Calu3 (cell line): ENCODE results near the gene TCF7L2. TPM values are rescaled to one million over a fixed set of nuclear protein-coding genes. Genes with fewer than 3 reads are reported as not detected.

Experiments
- BruUV-seq: library from RNA; stranded (reverse); fragments of 400-500 nt; replicated peaks from 2 replicates; lab custom pipeline; 2021; lab: Mats Ljungman, UMichigan
- CTCF ChIA-PET: fragments of 300-600 bp; sonication (Branson Sonifier 250); formaldehyde crosslinking; loops from one replicate; lab custom pipeline; 2022; ENCODE audit warnings: antibody characterized with exemption; lab: Charles Lee
- DNase-seq: peaks from one replicate; pipeline ENCODE4 v3.0.0; 2022
- H3K27ac Mint-ChIP-seq: one replicate; pipeline ENCODE4 v1.8.0; 2022; ENCODE audit warnings: mixed read lengths; ENCODE audit not compliant: unreplicated experiment
- H3K27me3 Mint-ChIP-seq: one replicate; pipeline ENCODE4 v1.8.0; 2022; ENCODE audit warnings: mixed read lengths; ENCODE audit not compliant: unreplicated experiment
- H3K36me3 Mint-ChIP-seq: one replicate; pipeline ENCODE4 v1.8.0; 2022; ENCODE audit warnings: mild to moderate bottlenecking, moderate library complexity, mixed read lengths; ENCODE audit not compliant: insufficient read depth, unreplicated experiment
- H3K4me1 Mint-ChIP-seq: one replicate; pipeline ENCODE4 v1.8.0; 2022; ENCODE audit warnings: mild to moderate bottlenecking, low read depth, mixed read lengths; ENCODE audit not compliant: unreplicated experiment
- H3K4me3 Mint-ChIP-seq: one replicate; pipeline ENCODE4 v1.8.0; 2022; ENCODE audit warnings: mild to moderate bottlenecking, low read depth, moderate library complexity, mixed read lengths; ENCODE audit not compliant: unreplicated experiment
- H3K9me3 Mint-ChIP-seq: one replicate; pipeline ENCODE4 v1.8.0; 2022; ENCODE audit warnings: low read depth, mixed read lengths; ENCODE audit not compliant: unreplicated experiment
- intact Hi-C: fragments of 100-400 bp; cut with micrococcal nuclease; formaldehyde crosslinking; loops from one replicate; pipeline ENCODE4 v1.10.0; 2022; ENCODE audit not compliant: unreplicated experiment
- total RNA-seq: library from RNA; stranded (reverse); gene quantifications from 2 replicates; pipeline ENCODE4 v1.2.3, GENCODE V29; 2022
- TF ChIP-seq, protein P1 (sequence below): fragments of 200-600 bp; IDR thresholded peaks from one replicate; pipeline ENCODE4 v1.8.0; 2022; ENCODE audit warnings: antibody characterized with exemption; ENCODE audit not compliant: unreplicated experiment

The TCF7L2 gene
- total RNA-seq, 1 experiment from 2014 or later = 36.6 TPM

DNA sequence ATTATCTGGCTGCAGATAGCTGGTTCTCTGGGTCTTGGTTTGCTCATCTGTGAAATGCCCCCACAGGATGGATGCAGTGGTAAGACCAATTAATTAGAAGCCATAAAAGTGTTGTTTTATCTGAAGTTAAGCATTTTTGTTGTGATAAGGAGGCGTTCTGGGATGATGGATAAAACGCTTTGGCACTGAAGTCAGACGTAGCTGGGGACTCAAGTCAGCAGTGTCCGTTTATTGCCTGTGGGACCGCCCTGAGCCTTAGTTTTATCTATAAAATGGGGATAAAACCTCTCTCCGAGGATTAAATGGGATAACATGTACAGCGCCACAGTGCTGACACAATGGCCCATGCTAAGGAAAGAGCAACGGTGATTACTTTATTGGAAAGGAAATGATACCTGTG lies 34.7 kb downstream of the TCF7L2 start:
- Mint-ChIP-seq H3K9me3 (no peaks in the 10 kb centered on the region), H3K36me3 (peaks cover 6% of the 10 kb centered on the region), H3K4me1 (peaks cover 21% of the 10 kb centered on the region), H3K27ac (no peak overlapping the region), H3K4me3 (no peak overlapping the region), H3K27me3 (no peaks in the 10 kb centered on the region)
- TF ChIP-seq, protein P1, sequence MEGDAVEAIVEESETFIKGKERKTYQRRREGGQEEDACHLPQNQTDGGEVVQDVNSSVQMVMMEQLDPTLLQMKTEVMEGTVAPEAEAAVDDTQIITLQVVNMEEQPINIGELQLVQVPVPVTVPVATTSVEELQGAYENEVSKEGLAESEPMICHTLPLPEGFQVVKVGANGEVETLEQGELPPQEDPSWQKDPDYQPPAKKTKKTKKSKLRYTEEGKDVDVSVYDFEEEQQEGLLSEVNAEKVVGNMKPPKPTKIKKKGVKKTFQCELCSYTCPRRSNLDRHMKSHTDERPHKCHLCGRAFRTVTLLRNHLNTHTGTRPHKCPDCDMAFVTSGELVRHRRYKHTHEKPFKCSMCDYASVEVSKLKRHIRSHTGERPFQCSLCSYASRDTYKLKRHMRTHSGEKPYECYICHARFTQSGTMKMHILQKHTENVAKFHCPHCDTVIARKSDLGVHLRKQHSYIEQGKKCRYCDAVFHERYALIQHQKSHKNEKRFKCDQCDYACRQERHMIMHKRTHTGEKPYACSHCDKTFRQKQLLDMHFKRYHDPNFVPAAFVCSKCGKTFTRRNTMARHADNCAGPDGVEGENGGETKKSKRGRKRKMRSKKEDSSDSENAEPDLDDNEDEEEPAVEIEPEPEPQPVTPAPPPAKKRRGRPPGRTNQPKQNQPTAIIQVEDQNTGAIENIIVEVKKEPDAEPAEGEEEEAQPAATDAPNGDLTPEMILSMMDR = no peak
- DNase-seq = no peak
- no TSS peak for BruUV-seq
- CTCF ChIA-PET = no interaction called here
- intact Hi-C loops = no loop called here

DNA sequence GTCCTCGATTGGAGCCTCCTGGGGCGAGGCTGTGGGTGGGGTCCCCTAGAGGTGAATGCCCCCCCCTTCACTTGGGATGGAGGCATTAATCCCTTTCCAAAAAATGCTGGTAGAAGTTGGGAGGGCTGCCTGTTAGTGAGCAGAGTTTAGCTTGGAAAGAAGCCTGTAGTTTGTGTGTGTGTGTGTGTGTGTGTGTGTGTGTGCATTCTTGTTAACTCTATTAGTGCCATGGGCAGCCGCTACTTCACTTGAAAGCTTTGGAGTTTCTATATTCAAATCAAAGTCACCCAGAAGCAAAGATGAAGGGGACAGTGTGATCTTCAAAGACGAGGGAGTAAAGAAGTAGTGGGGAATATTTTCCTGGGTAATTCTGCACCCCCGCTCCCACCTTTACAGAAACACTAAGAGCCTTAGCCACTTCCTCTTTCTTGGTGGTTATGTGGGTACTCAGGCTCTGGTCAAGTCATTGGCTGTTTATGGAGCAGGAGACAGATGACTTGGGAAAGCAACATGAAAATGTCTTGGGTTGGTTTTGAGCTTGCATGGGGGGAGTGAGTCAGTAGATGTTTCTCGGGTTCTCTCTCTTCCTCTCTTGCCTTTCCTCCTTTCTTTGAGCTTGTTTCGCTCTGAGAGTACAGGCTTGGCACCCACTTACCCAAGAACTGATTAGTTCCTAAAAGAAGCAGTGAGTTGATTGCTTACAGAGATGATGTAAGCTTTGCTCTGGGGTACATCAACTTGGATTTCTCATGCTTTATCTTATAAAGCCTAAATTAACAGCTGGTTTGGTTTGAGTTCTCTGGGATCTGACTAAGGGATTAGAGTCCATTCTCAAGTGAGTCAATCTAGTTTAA lies 35.9 kb downstream of the TCF7L2 start:
- Mint-ChIP-seq H3K36me3 (peaks cover 6% of the 10 kb centered on the region), H3K9me3 (no peaks in the 10 kb centered on the region), H3K27me3 (no peaks in the 10 kb centered on the region), H3K4me1 (peaks cover 21% of the 10 kb centered on the region), H3K27ac (no peak overlapping the region), H3K4me3 (no peak overlapping the region)
- BruUV-seq = no TSS peak
- intact Hi-C loops = no loop called here
- CTCF ChIA-PET = no interaction called here
- DNase-seq = no peak
- TF ChIP-seq, protein P1 = no peak

DNA sequence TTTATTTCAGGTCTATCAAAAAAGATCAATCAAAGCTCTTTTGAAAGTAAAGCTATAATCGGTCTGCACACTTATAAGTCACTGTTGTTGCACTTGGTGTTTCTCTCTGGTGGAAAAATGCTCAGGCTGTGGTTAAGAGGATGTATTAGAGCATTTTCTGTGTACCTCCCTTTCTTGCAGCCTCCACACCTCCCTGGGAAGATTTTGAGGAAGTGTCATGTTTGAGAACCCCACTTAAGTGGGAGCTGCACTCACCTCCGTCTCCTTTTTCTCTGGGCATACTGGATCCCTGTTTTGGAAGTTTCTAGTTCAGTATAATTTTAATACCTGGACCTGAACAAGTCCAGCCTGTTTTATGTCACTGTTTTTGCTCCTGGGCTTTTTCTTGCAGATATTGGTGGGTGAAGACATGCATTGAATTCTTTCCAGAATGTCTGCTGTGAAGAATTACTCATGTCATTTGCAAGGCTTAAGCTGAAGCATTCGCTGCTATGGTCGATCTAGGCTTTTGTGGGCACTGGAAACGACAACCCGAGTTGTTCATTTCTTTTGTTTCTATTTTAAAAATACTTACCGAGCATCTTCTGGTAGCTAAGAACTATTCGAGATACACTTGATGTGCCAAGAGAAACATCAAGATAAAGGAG lies 36.6 kb downstream of the TCF7L2 start:
- Mint-ChIP-seq H3K36me3 (peaks cover 6% of the 10 kb centered on the region), H3K27ac (no peak overlapping the region), H3K27me3 (no peaks in the 10 kb centered on the region), H3K4me3 (no peak overlapping the region), H3K9me3 (no peaks in the 10 kb centered on the region), H3K4me1 (peaks cover 21% of the 10 kb centered on the region)
- no TSS peak for BruUV-seq
- intact Hi-C loops = no loop called here
- CTCF ChIA-PET = no interaction called here
- no peak for DNase-seq
- TF ChIP-seq, protein P1 = no peak

DNA sequence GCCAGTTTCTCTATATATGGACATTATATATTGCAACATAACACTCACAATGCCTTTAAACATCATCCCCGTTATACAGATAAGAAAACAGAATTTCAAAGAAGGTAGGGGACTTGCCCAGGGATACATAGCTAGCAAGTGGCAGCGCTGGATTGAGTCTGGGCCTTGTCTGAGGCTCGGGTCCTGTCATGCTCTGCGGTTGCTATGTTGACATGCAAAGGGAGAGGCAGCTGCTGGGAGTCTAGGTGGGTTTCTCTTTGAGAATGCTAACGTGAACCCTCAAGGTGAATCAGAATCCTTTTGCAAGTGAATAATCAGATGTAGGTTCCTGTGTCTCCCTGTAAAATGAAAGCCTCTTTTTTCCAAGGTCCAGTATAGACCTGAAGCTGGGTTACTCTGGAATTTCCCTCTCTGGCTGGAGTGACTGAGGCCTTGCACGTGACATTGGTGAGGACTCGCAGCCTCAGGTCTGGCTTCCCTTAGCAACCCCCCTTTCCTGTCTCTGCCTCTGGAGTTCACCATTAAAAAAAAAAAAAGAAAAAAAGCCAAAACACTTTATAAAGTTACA lies 38.9 kb downstream of the TCF7L2 start:
- no peaks in the 10 kb centered on the region for H3K9me3 Mint-ChIP-seq
- CTCF ChIA-PET = interaction anchor here (0.6 kb wide), 1 partner anchor 27 kb away, joined by 7 read pairs; no protein-coding TSS in a partner anchor
- intact Hi-C loops = no loop called here
- BruUV-seq = no TSS peak
- no peak for DNase-seq
- peaks cover 12% of the 10 kb centered on the region for H3K36me3 Mint-ChIP-seq
- TF ChIP-seq, protein P1 = no peak
- H3K27me3 Mint-ChIP-seq = no peaks in the 10 kb centered on the region
- no peak overlapping the region for H3K4me3 Mint-ChIP-seq
- no peak overlapping the region for H3K27ac Mint-ChIP-seq
- peaks cover 21% of the 10 kb centered on the region for H3K4me1 Mint-ChIP-seq
